Measurements from ENCODE around the gene SLC23A2. TPM values are rescaled to one million over a fixed set of nuclear protein-coding genes. Genes with fewer than 3 reads are reported as not detected.

The SLC23A2 gene
- total RNA-seq, 1 donor from 2014 or later: 19.2 TPM

- no peaks in the 10 kb centered on the region for H3K4me1 ChIP-seq
- DNase-seq: no peak
- H3K27me3 ChIP-seq (ENCODE audit: low read depth): no peaks in the 10 kb centered on the region
- no peak for TF ChIP-seq CTCF (IDR thresholded peaks at IDR 0.05)
- H3K9me3 ChIP-seq: no peaks in the 10 kb centered on the region
- ATAC-seq: no peak
- no peak overlapping the region for H3K4me3 ChIP-seq
- peaks cover 24% of the 10 kb centered on the region for H3K36me3 ChIP-seq
- intact Hi-C loops (cut with DNase I): no loop called here
- no peak overlapping the region for H3K27ac ChIP-seq
These were observed 110.0 kb downstream of the SLC23A2 start for GRCh38 chr20:4891190-4891763.

GRCh38 chr20:4889446-4889845 is 111.9 kb downstream of the SLC23A2 start:
- intact Hi-C loops (cut with DNase I): no loop called here
- H3K4me1 ChIP-seq: no peaks in the 10 kb centered on the region

GRCh38 chr20:4887586-4887985 is 113.7 kb downstream of the SLC23A2 start:
- Histone ChIP-seq H3K4me1 (no peaks in the 10 kb centered on the region), H3K27ac (no peak overlapping the region), H3K36me3 (peaks cover 46% of the 10 kb centered on the region), H3K27me3 (ENCODE audit: low read depth) (no peaks in the 10 kb centered on the region), H3K4me3 (no peak overlapping the region), H3K9me3 (no peaks in the 10 kb centered on the region)
- no peak for ATAC-seq
- DNase-seq: no peak
- TF ChIP-seq CTCF (IDR thresholded peaks at IDR 0.05): no peak
- intact Hi-C loops (cut with DNase I): no loop called here

More at GRCh38 chr20:4889446-4889845, 111.9 kb downstream of the SLC23A2 start:
- H3K36me3 ChIP-seq: peaks cover 28% of the 10 kb centered on the region
- H3K4me3 ChIP-seq: no peak overlapping the region
- TF ChIP-seq CTCF (IDR thresholded peaks at IDR 0.05): no peak
- no peaks in the 10 kb centered on the region for H3K27me3 ChIP-seq (ENCODE audit: low read depth)
- H3K9me3 ChIP-seq: no peaks in the 10 kb centered on the region
- H3K27ac ChIP-seq: no peak overlapping the region
- ATAC-seq (no peak), DNase-seq (no peak)

GRCh38 chr20:4886771-4887527 is 114.4 kb downstream of the SLC23A2 start:
- no peak overlapping the region for H3K27ac ChIP-seq
- H3K36me3 ChIP-seq: peaks cover 49% of the 10 kb centered on the region
- H3K9me3 ChIP-seq: no peaks in the 10 kb centered on the region
- H3K4me3 ChIP-seq: no peak overlapping the region
- TF ChIP-seq CTCF (IDR thresholded peaks at IDR 0.05): no peak
- intact Hi-C loops (cut with DNase I): no loop called here
- DNase-seq (no peak), ATAC-seq (no peak)
- H3K4me1 ChIP-seq: no peaks in the 10 kb centered on the region
- H3K27me3 ChIP-seq (ENCODE audit: low read depth): no peaks in the 10 kb centered on the region

- no peaks in the 10 kb centered on the region for H3K4me1 ChIP-seq
- no peak for ATAC-seq
- intact Hi-C loops (cut with DNase I): no loop called here
- no peak overlapping the region for H3K4me3 ChIP-seq
- H3K27me3 ChIP-seq (ENCODE audit: low read depth): no peaks in the 10 kb centered on the region
- H3K36me3 ChIP-seq: peaks cover 49% of the 10 kb centered on the region
- no peak for TF ChIP-seq CTCF (IDR thresholded peaks at IDR 0.05)
- DNase-seq: no peak
- no peak overlapping the region for H3K27ac ChIP-seq
- no peaks in the 10 kb centered on the region for H3K9me3 ChIP-seq
These were observed 115.4 kb downstream of the SLC23A2 start for GRCh38 chr20:4885877-4886276.

Measured in lower lobe of right lung (tissue), 2 donors.